ENCODE measurements around the gene HOXC6.

The HOXC6 gene

DNA sequence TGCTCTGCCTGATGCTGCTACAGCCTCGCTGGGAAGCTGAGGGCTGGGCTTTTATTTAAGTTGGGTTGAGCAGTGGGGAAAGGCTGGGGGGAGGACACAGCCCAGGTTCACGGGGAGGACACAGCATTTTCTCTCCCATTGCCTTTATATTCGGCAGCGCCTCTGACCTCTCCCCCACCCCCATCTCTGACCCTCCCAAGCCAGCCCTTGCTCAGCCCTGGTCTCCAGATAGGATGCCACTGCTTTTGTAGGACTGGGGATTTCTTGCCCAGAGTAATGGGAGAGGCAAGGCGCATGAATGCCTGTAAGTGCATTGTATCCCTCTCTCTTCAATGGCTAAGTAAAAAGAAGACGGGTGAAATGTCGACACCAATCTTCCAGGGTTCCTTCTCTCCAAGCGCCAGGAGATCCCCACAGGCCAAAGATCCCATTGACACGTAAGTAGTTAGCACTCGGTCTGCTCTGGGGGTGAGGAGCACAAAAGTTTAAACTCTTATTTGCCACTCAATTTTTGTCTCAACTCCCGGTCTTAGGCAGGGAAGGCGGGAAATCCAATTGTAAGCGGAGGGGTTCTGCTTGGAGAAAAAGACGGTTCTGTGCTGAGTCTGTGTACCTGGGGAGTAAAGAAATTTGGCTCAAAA, 30.0 kb downstream of the HOXC6 start:
- no peak for DNase-seq (ENCODE audit: low read depth)
- in situ Hi-C loops (cut with HindIII; ENCODE audit: low sequenced_read_pairs) = no loop called here
- TF ChIP-seq, protein P1, sequence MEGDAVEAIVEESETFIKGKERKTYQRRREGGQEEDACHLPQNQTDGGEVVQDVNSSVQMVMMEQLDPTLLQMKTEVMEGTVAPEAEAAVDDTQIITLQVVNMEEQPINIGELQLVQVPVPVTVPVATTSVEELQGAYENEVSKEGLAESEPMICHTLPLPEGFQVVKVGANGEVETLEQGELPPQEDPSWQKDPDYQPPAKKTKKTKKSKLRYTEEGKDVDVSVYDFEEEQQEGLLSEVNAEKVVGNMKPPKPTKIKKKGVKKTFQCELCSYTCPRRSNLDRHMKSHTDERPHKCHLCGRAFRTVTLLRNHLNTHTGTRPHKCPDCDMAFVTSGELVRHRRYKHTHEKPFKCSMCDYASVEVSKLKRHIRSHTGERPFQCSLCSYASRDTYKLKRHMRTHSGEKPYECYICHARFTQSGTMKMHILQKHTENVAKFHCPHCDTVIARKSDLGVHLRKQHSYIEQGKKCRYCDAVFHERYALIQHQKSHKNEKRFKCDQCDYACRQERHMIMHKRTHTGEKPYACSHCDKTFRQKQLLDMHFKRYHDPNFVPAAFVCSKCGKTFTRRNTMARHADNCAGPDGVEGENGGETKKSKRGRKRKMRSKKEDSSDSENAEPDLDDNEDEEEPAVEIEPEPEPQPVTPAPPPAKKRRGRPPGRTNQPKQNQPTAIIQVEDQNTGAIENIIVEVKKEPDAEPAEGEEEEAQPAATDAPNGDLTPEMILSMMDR (IDR thresholded peaks at IDR 0.05; ENCODE audit: low read depth, low read length, missing control alignments) = no peak
- no peak overlapping the region for H3K4me3 ChIP-seq (ENCODE audit: low read depth, low read length)

DNA sequence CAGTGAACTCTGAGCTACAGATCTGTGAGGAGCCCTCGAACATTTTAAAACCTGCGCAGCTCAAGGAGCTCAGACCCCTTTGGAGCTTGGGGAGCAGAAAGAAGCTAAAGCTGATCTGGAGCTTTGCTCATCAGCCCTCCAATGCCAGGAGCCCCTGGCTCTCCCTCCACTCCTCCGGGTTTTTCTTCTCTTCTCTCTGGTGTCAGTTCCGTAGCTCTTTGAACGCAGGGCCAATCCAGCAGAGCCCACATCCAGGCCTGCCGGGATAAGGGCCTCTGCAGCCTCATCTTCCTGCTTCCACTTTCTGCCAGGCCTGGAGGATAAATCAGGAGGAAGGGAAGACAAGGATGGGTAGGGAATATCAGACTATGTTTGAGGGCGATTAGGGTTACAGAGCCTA, 31.4 kb downstream of the HOXC6 start:
- TF ChIP-seq, protein P1 (IDR thresholded peaks at IDR 0.05; ENCODE audit: low read depth, low read length, missing control alignments) = no peak
- in situ Hi-C loops (cut with HindIII; ENCODE audit: low sequenced_read_pairs) = no loop called here
- no peak for DNase-seq (ENCODE audit: low read depth)
- no peak overlapping the region for H3K4me3 ChIP-seq (ENCODE audit: low read depth, low read length)

DNA sequence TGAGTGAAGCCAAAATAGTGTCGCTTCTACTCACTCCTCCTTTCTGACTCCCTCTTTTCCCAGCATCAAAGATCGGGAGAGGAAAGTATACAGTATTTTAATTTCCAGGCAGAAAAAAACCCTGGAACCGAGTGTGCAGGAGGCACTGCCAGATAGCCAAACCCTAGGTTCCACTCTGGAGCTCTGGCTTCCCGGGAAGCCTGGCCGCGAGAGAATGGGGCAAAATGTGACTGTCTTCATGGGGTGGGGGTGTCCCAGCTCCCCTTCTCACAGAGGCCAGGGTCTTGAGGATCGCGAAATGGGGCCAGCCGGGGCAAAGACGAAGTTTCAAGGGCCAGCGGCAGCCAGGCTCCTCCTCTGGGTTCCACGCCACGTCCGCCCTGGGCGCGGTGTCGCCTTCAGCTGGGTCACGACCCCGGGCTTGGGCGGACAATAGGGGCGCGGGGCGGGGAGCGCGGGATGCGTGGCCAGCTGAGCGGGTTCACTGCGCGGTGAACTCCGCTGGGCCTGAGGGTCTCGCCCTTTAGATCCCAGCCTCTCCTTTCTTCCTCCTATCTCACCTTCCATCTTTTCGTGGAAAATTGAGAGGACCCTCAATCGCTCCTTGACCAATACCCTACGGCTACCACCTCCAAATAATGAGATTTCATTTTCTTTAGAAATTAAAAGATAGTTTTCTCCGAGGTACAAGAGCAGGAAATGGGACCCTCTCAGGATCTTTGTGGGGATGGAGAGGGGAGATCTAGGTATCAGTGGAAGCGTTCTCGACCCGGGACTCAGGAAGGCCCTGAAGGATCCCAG, 32.1 kb downstream of the HOXC6 start:
- in situ Hi-C loops (cut with HindIII; ENCODE audit: low sequenced_read_pairs) = no loop called here
- no peak for DNase-seq (ENCODE audit: low read depth)
- H3K4me3 ChIP-seq (ENCODE audit: low read depth, low read length) = no peak overlapping the region
- TF ChIP-seq, protein P1 (IDR thresholded peaks at IDR 0.05; ENCODE audit: low read depth, low read length, missing control alignments) = no peak

DNA sequence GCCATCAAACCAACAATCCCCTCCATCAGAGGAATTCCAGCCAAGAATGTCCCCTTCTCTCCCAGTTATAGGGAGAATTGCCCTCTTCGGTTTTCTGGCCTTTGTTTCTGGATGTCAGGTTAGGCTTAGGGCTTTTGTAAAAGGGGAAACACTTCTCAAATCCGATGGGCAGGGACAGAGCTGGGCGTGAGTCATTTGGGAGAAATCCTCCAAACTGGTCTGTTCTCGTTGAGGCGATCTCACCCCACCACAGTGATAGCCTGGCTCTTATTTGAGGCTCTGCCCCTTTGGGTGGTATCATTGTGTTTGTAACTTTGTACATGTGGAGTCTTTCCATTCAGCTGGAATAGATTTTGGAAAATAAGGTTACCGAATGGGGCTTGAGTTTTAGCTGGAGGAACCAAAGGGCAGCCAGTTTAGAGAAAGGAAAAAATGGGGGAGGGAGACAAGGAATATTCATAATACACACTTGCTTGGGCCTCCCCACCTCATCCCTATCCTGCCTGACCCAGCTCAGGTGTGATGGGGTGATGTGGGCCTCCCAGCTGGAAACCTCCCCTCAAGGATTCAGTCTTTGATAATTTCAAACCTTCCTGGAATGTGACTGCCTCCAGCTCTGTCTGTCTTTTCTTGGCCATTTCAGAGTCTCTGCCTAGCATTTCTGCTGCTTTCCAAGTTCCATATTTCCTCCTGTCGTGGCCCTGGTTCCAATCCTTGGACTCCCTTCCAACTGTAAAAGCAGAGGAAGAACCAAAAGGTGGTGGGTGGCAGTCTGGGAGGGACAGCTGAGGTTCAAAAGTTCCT, 32.9 kb downstream of the HOXC6 start:
- H3K4me3 ChIP-seq (ENCODE audit: low read depth, low read length) = no peak overlapping the region
- in situ Hi-C loops (cut with HindIII; ENCODE audit: low sequenced_read_pairs) = no loop called here
- DNase-seq (ENCODE audit: low read depth) = no peak
- TF ChIP-seq, protein P1 (IDR thresholded peaks at IDR 0.05; ENCODE audit: low read depth, low read length, missing control alignments) = no peak

DNA sequence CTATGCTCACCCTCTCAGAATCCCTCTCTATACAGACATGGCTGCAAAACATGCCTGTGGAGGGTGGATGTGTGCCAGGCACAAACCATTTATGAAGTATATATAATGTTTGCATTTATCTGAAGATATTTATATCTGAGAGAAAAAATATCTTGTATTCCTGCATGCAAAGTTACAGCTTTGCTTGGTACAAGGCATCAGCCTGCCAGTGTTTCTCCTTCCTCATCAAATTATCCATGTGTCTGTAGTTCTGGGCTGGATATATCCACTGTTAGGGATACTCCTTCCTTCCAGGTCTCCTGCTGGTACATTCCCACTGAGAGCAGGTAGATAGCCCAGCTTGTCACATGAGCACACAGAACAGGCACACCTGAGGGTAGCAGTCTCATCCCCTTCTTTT, 37.4 kb downstream of the HOXC6 start:
- TF ChIP-seq, protein P1 (IDR thresholded peaks at IDR 0.05; ENCODE audit: low read depth, low read length, missing control alignments) = no peak

DNA sequence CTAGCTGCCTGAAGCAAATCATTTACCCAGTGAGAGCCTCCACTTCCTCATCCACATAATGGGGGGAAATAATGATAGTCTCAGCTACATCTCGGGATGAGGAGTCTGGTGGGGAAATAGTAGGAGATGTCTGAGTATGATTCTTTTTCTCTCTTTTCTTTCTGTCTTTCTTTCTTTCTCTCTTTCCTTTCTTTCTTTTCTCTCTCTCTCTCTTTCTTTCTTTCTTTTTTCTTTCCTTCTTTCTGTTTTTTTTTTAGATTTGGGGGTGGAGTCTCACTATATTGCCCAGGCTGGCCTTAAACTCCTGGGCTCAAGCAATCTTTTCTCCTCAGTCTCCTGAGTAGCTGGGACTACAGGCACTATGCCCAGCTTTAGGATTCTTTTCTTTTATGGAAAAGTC, 38.2 kb downstream of the HOXC6 start:
- DNase-seq (ENCODE audit: low read depth) = no peak
- H3K4me3 ChIP-seq (ENCODE audit: low read depth, low read length) = no peak overlapping the region
- TF ChIP-seq, protein P1 (IDR thresholded peaks at IDR 0.05; ENCODE audit: low read depth, low read length, missing control alignments) = no peak
- in situ Hi-C loops (cut with HindIII; ENCODE audit: low sequenced_read_pairs) = no loop called here

More for the DNA sequence above, 37.4 kb downstream of the HOXC6 start:
- no peak overlapping the region for H3K4me3 ChIP-seq (ENCODE audit: low read depth, low read length)
- no peak for DNase-seq (ENCODE audit: low read depth)
- in situ Hi-C loops (cut with HindIII; ENCODE audit: low sequenced_read_pairs) = no loop called here

Measured in astrocyte of the cerebellum (primary cell).